GM18519 (cell line): Measurements from ENCODE around the gene WNK2.

Experiments used
- ATAC-seq: cut with Tn5 transposase; IDR thresholded peaks from one replicate; pipeline ENCODE4 v1.9.1; 2021; ENCODE audit warnings: mild to moderate bottlenecking, moderate library complexity; ENCODE audit not compliant: unreplicated experiment, low FRiP score

Gene WNK2

GRCh38 chr9:93288891-93289883 is 105.2 kb downstream of the WNK2 start:
- ATAC-seq, result no peak

GRCh38 chr9:93290495-93291434 is 106.8 kb downstream of the WNK2 start:
- ATAC-seq, result no peak

GRCh38 chr9:93291536-93292287 is 107.8 kb downstream of the WNK2 start:
- ATAC-seq, result no peak

- no peak for ATAC-seq
Observed at GRCh38 chr9:93292288-93292615, 108.3 kb downstream of the WNK2 start.

GRCh38 chr9:93292664-93293328 is 108.9 kb downstream of the WNK2 start:
- no peak for ATAC-seq

GRCh38 chr9:93294011-93294410 is 110.1 kb downstream of the WNK2 start:
- ATAC-seq, result no peak

- ATAC-seq, result no peak
Observed at GRCh38 chr9:93295031-93295430, 111.1 kb downstream of the WNK2 start.

- ATAC-seq, result no peak
Observed at GRCh38 chr9:93295456-93296076, 111.6 kb downstream of the WNK2 start.

GRCh38 chr9:93296889-93297480 is 113.0 kb downstream of the WNK2 start:
- no peak for ATAC-seq

GRCh38 chr9:93297659-93298497 is 113.9 kb downstream of the WNK2 start:
- no peak for ATAC-seq

GRCh38 chr9:93298498-93299417 is 114.8 kb downstream of the WNK2 start:
- ATAC-seq, result no peak

- ATAC-seq, result no peak
Observed at GRCh38 chr9:93299418-93300174, 115.7 kb downstream of the WNK2 start.

- ATAC-seq, result no peak
Observed at GRCh38 chr9:93300175-93300572, 116.2 kb downstream of the WNK2 start.

- ATAC-seq, result no peak
Observed at GRCh38 chr9:93300585-93301081, 116.7 kb downstream of the WNK2 start.

- no peak for ATAC-seq
Observed at GRCh38 chr9:93301291-93301811, 117.4 kb downstream of the WNK2 start.

GRCh38 chr9:93301911-93302541 is 118.1 kb downstream of the WNK2 start:
- no peak for ATAC-seq
